Measurements from ENCODE around the gene ANXA3. TPM values are rescaled to one million over a fixed set of nuclear protein-coding genes. Genes with fewer than 3 reads are reported as not detected.
A peak's percentile ranks its signal among the peaks of the same experiment; 100 is the strongest.

The ANXA3 gene
- total RNA-seq, 2 donors from 2014 or later = 17.9 to 24.0 TPM

- Histone ChIP-seq H3K27ac (peak overlapping the region; percentile 41 to 50), H3K4me3 (peak overlapping the region; percentile 78), H3K27me3 (replicated peaks; ENCODE audit: insufficient read depth) (no peaks in the 10 kb centered on the region), H3K36me3 (no peaks in the 10 kb centered on the region), H3K4me1 (ENCODE audit: control insufficient read depth in 1 of 2, low read depth in 2 of 2) (peaks cover 11 to 13% of the 10 kb centered on the region in 2 donors), H3K9me3 (no peaks in the 10 kb centered on the region)
- ATAC-seq (ENCODE audit: insufficient number of reproducible peaks, low FRiP score, low read depth) = no peak
- DNase-seq (ENCODE audit: low spot score) = no peak
- TF ChIP-seq CTCF (IDR thresholded peaks at IDR 0.05) = no peak
These were observed 946 bp downstream of the ANXA3 start for GRCh38 chr4:78552389-78553042.

GRCh38 chr4:78553043-78553396 is 1.4 kb downstream of the ANXA3 start:
- H3K4me3 ChIP-seq = no peak overlapping the region

GRCh38 chr4:78553529-78554060 is 2.0 kb downstream of the ANXA3 start:
- H3K27ac ChIP-seq = no peak overlapping the region
- H3K4me1 ChIP-seq (ENCODE audit: control insufficient read depth in 1 of 2, low read depth in 2 of 2) = peaks cover 11 to 13% of the 10 kb centered on the region in 2 donors
- ATAC-seq (ENCODE audit: insufficient number of reproducible peaks, low FRiP score, low read depth) (no peak), DNase-seq (ENCODE audit: low spot score) (no peak)
- H3K27me3 ChIP-seq (replicated peaks; ENCODE audit: insufficient read depth) = no peaks in the 10 kb centered on the region
- no peak overlapping the region for H3K4me3 ChIP-seq
- no peaks in the 10 kb centered on the region for H3K36me3 ChIP-seq
- TF ChIP-seq CTCF (IDR thresholded peaks at IDR 0.05) = no peak
- no peaks in the 10 kb centered on the region for H3K9me3 ChIP-seq

More at GRCh38 chr4:78553043-78553396, 1.4 kb downstream of the ANXA3 start:
- Histone ChIP-seq H3K27me3 (replicated peaks; ENCODE audit: insufficient read depth) (no peaks in the 10 kb centered on the region), H3K36me3 (no peaks in the 10 kb centered on the region), H3K4me1 (ENCODE audit: control insufficient read depth in 1 of 2, low read depth in 2 of 2) (peaks cover 11 to 13% of the 10 kb centered on the region in 2 donors), H3K9me3 (no peaks in the 10 kb centered on the region), H3K27ac (no peak overlapping the region)
- TF ChIP-seq CTCF (IDR thresholded peaks at IDR 0.05) = no peak
- DNase-seq (ENCODE audit: low spot score) (no peak), ATAC-seq (ENCODE audit: insufficient number of reproducible peaks, low FRiP score, low read depth) (no peak)

GRCh38 chr4:78556665-78557064 is 5.1 kb downstream of the ANXA3 start:
- peaks cover 17 to 23% of the 10 kb centered on the region in 2 donors for H3K4me1 ChIP-seq (ENCODE audit: control insufficient read depth in 1 of 2, low read depth in 2 of 2)
- H3K27ac ChIP-seq = no peak overlapping the region
- no peak for ATAC-seq (ENCODE audit: insufficient number of reproducible peaks, low FRiP score, low read depth)
- no peaks in the 10 kb centered on the region for H3K36me3 ChIP-seq
- H3K4me3 ChIP-seq = no peak overlapping the region
- no peak for DNase-seq (ENCODE audit: low spot score)
- H3K27me3 ChIP-seq (replicated peaks; ENCODE audit: insufficient read depth) = no peaks in the 10 kb centered on the region
- TF ChIP-seq CTCF (IDR thresholded peaks at IDR 0.05) = no peak
- H3K9me3 ChIP-seq = no peaks in the 10 kb centered on the region

GRCh38 chr4:78557841-78558240 is 6.3 kb downstream of the ANXA3 start:
- Histone ChIP-seq H3K4me1 (ENCODE audit: control insufficient read depth in 1 of 2, low read depth in 2 of 2) (peaks cover 11 to 14% of the 10 kb centered on the region in 2 donors), H3K27ac (no peak overlapping the region)

More at GRCh38 chr4:78557841-78558240, 6.3 kb downstream of the ANXA3 start:
- DNase-seq (ENCODE audit: low spot score) = no peak
- TF ChIP-seq CTCF (IDR thresholded peaks at IDR 0.05) = no peak
- H3K4me3 ChIP-seq = no peak overlapping the region
- no peak for ATAC-seq (ENCODE audit: insufficient number of reproducible peaks, low FRiP score, low read depth)
- no peaks in the 10 kb centered on the region for H3K36me3 ChIP-seq
- no peaks in the 10 kb centered on the region for H3K27me3 ChIP-seq (replicated peaks; ENCODE audit: insufficient read depth)
- H3K9me3 ChIP-seq = no peaks in the 10 kb centered on the region

All from thoracic aorta (tissue), 2 donors.